ENCODE results near the gene ZDHHC19.

DNA sequence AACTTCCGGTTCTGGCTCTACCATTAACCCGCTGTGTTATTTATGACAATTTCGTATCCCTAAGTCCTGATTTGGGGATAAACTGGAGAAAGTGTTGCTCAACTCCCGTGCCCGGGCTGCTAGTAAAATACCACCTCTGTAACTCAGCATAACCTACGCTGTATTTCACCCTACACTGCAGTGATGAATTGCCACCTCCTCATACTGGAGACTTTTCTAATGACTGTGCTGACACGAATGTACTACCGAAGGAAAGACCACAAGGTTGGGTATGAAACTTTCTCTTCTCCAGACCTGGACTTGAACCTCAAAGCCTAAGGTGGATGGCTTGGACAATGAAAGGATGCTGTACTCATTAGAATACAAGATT lies 21.7 kb upstream of the ZDHHC19 start:
- TF ChIP-seq, protein P1, sequence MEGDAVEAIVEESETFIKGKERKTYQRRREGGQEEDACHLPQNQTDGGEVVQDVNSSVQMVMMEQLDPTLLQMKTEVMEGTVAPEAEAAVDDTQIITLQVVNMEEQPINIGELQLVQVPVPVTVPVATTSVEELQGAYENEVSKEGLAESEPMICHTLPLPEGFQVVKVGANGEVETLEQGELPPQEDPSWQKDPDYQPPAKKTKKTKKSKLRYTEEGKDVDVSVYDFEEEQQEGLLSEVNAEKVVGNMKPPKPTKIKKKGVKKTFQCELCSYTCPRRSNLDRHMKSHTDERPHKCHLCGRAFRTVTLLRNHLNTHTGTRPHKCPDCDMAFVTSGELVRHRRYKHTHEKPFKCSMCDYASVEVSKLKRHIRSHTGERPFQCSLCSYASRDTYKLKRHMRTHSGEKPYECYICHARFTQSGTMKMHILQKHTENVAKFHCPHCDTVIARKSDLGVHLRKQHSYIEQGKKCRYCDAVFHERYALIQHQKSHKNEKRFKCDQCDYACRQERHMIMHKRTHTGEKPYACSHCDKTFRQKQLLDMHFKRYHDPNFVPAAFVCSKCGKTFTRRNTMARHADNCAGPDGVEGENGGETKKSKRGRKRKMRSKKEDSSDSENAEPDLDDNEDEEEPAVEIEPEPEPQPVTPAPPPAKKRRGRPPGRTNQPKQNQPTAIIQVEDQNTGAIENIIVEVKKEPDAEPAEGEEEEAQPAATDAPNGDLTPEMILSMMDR (conservative IDR thresholded peaks at IDR 0.05) = no peak
- no peak for TF ChIP-seq ZFX (IDR thresholded peaks at IDR 0.05)
